HEK293T (cell line): ENCODE results near the gene DNAJC25.

Experiments
- BHLHE40 ChIP-seq: fragments of 450-650 bp; IDR thresholded peaks from 2 replicates; pipeline ENCODE4 v1.6.1; 2016; ENCODE audit warnings: mild to moderate bottlenecking, moderate library complexity, borderline replicate concordance
- ELF4 ChIP-seq: fragments of 450-650 bp; IDR thresholded peaks from 2 replicates; pipeline ENCODE4 v1.6.1; 2017; ENCODE audit warnings: antibody characterized with exemption
- FOXM1 ChIP-seq: fragments of 450-650 bp; IDR thresholded peaks from 2 replicates; pipeline ENCODE4 v1.6.1; 2017; ENCODE audit warnings: mild to moderate bottlenecking, borderline replicate concordance
- NFRKB ChIP-seq: fragments of 450-650 bp; IDR thresholded peaks from 2 replicates; pipeline ENCODE4 v1.6.1; 2016; ENCODE audit warnings: mild to moderate bottlenecking, moderate library complexity
- SP1 ChIP-seq: fragments of 450-650 bp; IDR thresholded peaks from 2 replicates; pipeline ENCODE4 v1.6.1; 2017
- TF ChIP-seq, protein P1 (sequence below): fragments of 450-650 bp; IDR thresholded peaks from 2 replicates; pipeline ENCODE4 v1.6.1; 2016

- TF ChIP-seq BHLHE40 (no peak), NFRKB (no peak), FOXM1 (no peak), SP1 (no peak), ELF4 (no peak)
- TF ChIP-seq, protein P1, sequence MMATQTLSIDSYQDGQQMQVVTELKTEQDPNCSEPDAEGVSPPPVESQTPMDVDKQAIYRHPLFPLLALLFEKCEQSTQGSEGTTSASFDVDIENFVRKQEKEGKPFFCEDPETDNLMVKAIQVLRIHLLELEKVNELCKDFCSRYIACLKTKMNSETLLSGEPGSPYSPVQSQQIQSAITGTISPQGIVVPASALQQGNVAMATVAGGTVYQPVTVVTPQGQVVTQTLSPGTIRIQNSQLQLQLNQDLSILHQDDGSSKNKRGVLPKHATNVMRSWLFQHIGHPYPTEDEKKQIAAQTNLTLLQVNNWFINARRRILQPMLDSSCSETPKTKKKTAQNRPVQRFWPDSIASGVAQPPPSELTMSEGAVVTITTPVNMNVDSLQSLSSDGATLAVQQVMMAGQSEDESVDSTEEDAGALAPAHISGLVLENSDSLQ, result no peak
Observed at GRCh38 chr9:111676116-111676515, 45.0 kb downstream of the DNAJC25 start.
